Endothelial cell (in vitro differentiated cells): Measurements from ENCODE around the gene ABRACL. TPM values are rescaled to one million over a fixed set of nuclear protein-coding genes. Genes with fewer than 3 reads are reported as not detected.
"Not testable (repeated sequence)": the region's sequence is repeated elsewhere in the genome, so short reads cannot be mapped to it uniquely, and the experiment has no call there.

Source experiments
- DNase-seq: peaks from one replicate; pipeline ENCODE4 v3.0.0; 2021; ENCODE audit warnings: low spot score
- H3K27ac Mint-ChIP-seq: one replicate; pipeline ENCODE4 v1.8.0; 2021; ENCODE audit warnings: mixed read lengths, inconsistent platforms; ENCODE audit not compliant: unreplicated experiment
- H3K27me3 Mint-ChIP-seq: one replicate; pipeline ENCODE4 v1.8.0; 2021; ENCODE audit warnings: mild to moderate bottlenecking, moderate library complexity, mixed read lengths, inconsistent platforms; ENCODE audit not compliant: unreplicated experiment
- H3K36me3 Mint-ChIP-seq: one replicate; pipeline ENCODE4 v1.8.0; 2021; ENCODE audit warnings: mild to moderate bottlenecking, low read depth, mixed read lengths, inconsistent platforms; ENCODE audit not compliant: unreplicated experiment
- H3K4me1 Mint-ChIP-seq: one replicate; pipeline ENCODE4 v1.8.0; 2021; ENCODE audit warnings: mild to moderate bottlenecking, mixed read lengths, inconsistent platforms; ENCODE audit not compliant: unreplicated experiment
- H3K4me3 Mint-ChIP-seq: one replicate; pipeline ENCODE4 v1.8.0; 2021; ENCODE audit warnings: mild to moderate bottlenecking, mixed read lengths, inconsistent platforms; ENCODE audit not compliant: unreplicated experiment
- H3K9me3 Mint-ChIP-seq: one replicate; pipeline ENCODE4 v1.8.0; 2021; ENCODE audit warnings: mixed read lengths, inconsistent platforms; ENCODE audit not compliant: unreplicated experiment
- CTCF ChIP-seq: fragments of 200-600 bp; sonication (generic); IDR thresholded peaks from one replicate; pipeline ENCODE4 v1.5.0; 2021; ENCODE audit warnings: antibody characterized with exemption; ENCODE audit not compliant: unreplicated experiment
- total RNA-seq: library from RNA; stranded (reverse); fragmentation: NEBNext Ultra II Directional; extraction: Animal tissue kit (Norgen Biotek cat#: 25700); gene quantifications from one replicate; pipeline ENCODE4 v1.2.1, GENCODE V29; 2021; ENCODE audit not compliant: unreplicated experiment

The ABRACL gene
- total RNA-seq, 1 donor from 2014 or later, result 117 TPM

GRCh38 chr6:139047677-139048076 lies 19.1 kb downstream of the ABRACL start:
- Mint-ChIP-seq H3K9me3 (no peaks in the 10 kb centered on the region), H3K27ac (no peak overlapping the region), H3K27me3 (peaks cover 2% of the 10 kb centered on the region), H3K36me3 (peaks cover 7% of the 10 kb centered on the region), H3K4me1 (peaks cover 5% of the 10 kb centered on the region), H3K4me3 (no peak overlapping the region)
- DNase-seq, result no peak
- no peak for TF ChIP-seq CTCF

DNA sequence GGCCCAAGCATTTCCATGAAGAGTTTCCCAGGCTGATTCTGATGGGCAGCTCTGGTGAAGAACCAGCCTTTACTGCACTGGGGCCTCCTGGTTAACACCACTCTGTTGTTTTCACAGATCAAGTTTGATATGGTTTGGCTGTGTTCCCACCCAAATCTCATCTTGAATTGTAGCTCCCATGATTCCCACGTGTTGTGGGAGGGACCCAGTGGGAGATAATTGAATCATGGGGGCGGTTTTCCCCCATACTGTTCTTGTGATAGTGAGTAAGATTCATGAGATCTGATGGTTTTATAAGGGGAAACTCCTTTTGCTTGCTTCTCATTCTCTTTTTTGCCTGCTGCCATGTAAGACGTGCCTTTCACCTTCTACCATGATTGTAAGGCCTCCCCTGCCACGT lies 20.4 kb downstream of the ABRACL start:
- not testable (repeated sequence) for H3K4me3 Mint-ChIP-seq, H3K4me1 Mint-ChIP-seq, H3K27ac Mint-ChIP-seq, H3K9me3 Mint-ChIP-seq, H3K36me3 Mint-ChIP-seq, DNase-seq, H3K27me3 Mint-ChIP-seq

DNA sequence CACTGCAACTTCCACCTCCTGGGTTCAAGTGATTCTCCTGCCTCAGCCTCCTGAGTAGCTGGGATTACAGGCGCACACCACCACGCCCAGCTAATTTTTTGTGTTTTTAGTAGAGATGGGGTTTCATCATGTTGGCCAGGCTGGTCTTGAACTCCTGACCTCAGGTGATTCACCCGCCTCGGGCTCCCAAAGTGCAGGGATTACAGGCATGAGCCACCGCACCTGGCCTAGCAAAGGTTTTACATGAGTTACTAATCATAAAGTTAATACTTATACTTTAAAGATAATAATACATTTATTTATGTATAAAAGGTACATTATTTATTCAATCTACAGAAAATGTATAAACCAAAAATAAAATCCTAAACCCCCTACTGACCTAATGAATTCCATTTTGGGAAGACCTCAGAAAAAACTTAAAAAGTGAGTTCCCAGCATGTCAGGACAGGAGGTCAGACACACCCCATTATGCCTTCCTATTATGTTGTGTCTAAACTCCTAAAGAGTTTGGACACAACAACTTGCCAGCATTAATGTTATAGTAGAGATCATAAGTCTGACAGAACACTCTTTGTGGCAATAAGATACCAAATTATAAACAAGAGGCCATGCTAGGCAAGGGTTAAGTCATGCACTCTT lies 21.7 kb downstream of the ABRACL start:
- H3K4me1 Mint-ChIP-seq, H3K4me3 Mint-ChIP-seq, H3K27ac Mint-ChIP-seq, DNase-seq, H3K9me3 Mint-ChIP-seq, H3K36me3 Mint-ChIP-seq, H3K27me3 Mint-ChIP-seq: not testable (repeated sequence)

DNA sequence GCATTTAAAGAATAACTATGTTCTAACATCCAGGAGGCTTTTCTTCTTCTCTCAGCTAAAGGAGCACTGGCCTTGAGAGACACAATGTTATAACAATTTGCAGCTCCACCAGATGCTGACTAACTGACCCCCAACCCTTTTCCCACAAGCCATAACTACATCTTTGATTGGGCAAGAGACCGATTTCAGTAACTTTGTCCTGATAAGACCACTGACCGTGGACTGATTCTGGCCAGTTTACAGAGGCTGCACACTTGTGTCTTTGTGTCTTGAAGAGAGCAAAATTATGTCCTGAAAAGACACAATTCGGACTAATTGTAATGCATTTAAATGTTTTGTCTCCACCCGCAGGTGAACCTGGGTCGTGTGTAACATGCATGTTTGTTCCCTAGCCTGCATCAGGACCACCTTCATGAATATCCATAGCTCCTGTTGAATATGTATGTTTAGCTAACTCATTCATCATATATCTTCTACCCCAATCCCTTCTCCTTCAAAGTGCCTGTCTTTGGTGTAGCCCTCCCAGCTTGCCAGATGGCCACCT lies 22.3 kb downstream of the ABRACL start:
- no peaks in the 10 kb centered on the region for H3K27me3 Mint-ChIP-seq
- TF ChIP-seq CTCF, result no peak
- H3K4me1 Mint-ChIP-seq, result no peaks in the 10 kb centered on the region
- DNase-seq, result no peak
- H3K27ac Mint-ChIP-seq, result no peak overlapping the region
- no peak overlapping the region for H3K4me3 Mint-ChIP-seq
- no peaks in the 10 kb centered on the region for H3K36me3 Mint-ChIP-seq
- H3K9me3 Mint-ChIP-seq, result no peaks in the 10 kb centered on the region

DNA sequence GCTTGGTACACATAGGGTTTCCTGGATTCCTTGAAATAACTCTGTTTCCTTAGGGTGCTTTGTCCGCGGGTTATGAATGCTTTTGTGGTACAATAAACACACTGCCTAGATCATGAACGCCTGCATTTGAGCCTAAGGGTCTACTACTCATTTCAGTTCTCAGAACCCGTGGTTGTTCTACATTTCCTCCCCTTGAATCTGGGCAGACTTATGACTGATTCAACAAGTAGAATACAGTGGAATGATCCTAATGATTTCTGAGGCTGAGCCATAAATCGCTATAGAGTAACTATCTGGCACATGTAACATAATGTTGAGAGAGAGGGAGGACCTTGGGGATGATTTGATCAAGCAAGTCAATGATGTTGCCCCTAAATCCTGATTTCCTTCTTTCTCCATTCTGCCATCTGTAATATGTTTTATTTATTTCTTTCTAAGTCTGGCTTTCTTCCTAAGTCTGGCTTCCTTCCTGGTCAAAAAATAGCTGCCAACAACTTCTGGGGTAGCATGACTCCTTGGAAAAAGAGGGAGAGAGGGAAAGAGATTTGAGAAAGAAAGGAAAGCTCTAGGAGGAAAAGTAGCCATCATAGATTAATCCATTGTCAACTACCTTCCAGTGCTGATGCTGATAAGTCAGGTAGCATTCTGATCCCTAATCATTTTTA lies 23.0 kb downstream of the ABRACL start:
- H3K9me3 Mint-ChIP-seq, result no peaks in the 10 kb centered on the region
- H3K4me3 Mint-ChIP-seq, result no peak overlapping the region
- H3K27ac Mint-ChIP-seq, result no peak overlapping the region
- no peaks in the 10 kb centered on the region for H3K4me1 Mint-ChIP-seq
- H3K27me3 Mint-ChIP-seq, result no peaks in the 10 kb centered on the region
- no peak for TF ChIP-seq CTCF
- H3K36me3 Mint-ChIP-seq, result no peaks in the 10 kb centered on the region
- DNase-seq, result no peak

- no peaks in the 10 kb centered on the region for H3K27me3 Mint-ChIP-seq
- H3K27ac Mint-ChIP-seq, result no peak overlapping the region
- H3K36me3 Mint-ChIP-seq, result no peaks in the 10 kb centered on the region
- H3K9me3 Mint-ChIP-seq, result no peaks in the 10 kb centered on the region
- no peaks in the 10 kb centered on the region for H3K4me1 Mint-ChIP-seq
- no peak for DNase-seq
- TF ChIP-seq CTCF, result no peak
- no peak overlapping the region for H3K4me3 Mint-ChIP-seq
These were observed 24.8 kb downstream of the ABRACL start for GRCh38 chr6:139053382-139053781.
